ENCODE results near the gene NCOA3.

Gene NCOA3

DNA sequence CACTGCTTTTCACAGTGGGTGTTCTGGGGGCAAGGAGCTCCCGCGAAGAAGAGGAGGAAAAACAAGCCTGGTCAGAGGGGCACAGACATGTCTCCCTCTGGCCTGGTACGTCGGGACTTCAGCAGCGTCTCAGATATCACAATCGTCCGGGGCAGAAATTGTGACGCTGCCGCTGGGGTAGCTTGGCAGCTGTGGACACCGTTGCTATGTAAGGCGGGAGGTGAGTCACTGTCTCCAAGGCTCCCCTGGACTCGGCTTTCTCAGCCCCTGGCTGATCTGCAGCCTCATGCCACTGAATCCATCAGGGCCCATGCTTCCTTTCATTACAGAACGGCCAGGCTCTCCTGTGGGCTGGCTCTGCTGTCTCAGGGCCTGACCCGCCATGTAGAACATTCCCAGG, 184.9 kb downstream of the NCOA3 start:
- no peak for DNase-seq

- DNase-seq, result no peak
Observed at GRCh38 chr20:47687095-47687987, 185.7 kb downstream of the NCOA3 start.

GRCh38 chr20:47688385-47689381, 187.0 kb downstream of the NCOA3 start:
- DNase-seq, result no peak

DNA sequence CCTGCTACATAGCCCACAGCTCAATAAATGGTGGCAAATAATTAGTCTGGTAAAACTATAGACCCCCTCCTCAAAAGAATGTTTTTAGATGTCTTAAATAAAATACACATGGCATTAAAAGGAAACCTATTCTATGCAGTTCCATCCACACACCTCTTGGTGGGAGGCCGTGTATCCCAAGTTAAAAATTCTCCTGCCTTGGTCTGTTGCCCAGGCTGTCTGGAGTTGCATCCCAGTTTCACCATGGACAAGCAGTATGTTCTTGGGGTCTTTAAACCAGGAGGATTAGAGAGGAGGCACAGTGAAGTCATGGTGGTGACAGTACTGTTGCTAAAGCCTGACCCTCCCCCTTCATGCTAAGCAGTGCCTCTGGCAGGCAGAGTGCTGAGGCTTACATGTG, 188.0 kb downstream of the NCOA3 start:
- no peak for DNase-seq

GRCh38 chr20:47691625-47692024, 189.9 kb downstream of the NCOA3 start:
- DNase-seq, result peak in 1 of 2 experiments; percentile 22

- no peak for DNase-seq
Observed at GRCh38 chr20:47694021-47694818, 192.5 kb downstream of the NCOA3 start.

GRCh38 chr20:47696856-47697255, 195.2 kb downstream of the NCOA3 start:
- no peak for DNase-seq

GRCh38 chr20:47698142-47698541, 196.5 kb downstream of the NCOA3 start:
- DNase-seq, result no peak

DNA sequence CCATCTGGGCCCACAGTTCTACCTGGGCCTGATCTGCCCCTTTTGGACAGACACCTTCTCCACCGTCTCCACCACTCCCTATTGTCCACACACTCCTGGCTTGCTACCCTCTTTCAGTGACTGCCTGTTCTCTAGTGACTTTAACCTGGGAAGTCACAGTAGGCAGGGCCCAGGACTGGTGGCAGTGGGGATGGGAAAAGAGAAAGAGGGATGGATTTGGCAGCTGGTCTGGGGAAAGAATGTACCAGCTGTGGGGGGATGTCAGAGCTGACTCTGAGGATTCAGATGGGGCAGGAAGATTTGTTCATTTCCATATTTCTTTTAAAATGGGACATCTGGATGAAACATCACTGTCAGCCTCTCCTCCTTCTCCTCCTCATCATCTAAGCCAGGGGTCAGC, 198.1 kb downstream of the NCOA3 start:
- DNase-seq, result no peak

DNA sequence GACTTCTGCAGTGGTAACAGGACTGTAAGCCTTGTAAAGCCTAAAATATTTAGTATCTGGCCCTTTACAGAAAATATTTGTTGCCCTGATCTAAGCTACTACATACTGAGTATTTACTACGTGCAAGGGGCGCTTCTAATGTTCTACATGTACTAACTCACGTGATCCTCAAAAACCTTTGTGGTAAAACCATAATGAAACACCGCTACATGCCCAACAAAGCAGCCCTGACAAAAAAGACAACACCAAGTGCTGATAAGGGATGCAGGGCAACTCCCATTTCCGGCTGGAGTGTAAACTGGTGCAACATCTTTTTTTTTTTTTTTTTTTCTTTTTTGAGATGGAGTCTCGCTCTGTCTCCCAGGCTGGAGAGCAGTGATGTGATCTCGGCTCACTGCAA, 198.6 kb downstream of the NCOA3 start:
- DNase-seq, result no peak

DNA sequence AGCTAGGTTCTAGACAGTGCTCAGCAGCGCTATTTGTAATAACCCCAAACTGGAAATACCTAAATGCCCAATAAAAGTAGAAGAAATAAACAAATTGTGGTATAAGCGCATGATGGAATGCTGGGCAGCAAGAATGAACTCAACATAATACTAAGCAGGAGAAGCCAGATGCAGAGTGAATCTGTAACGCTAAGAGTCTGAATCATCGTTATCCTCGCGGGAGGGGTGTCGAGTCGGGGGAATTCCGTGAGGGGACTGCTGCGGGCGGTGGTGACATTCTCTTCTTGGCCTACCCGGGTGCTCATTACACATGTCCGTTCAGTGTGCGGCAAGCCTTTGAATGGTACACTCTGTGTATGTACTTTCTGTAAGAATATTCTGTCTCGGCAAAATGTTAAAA, 199.9 kb downstream of the NCOA3 start:
- DNase-seq, result no peak

DNA sequence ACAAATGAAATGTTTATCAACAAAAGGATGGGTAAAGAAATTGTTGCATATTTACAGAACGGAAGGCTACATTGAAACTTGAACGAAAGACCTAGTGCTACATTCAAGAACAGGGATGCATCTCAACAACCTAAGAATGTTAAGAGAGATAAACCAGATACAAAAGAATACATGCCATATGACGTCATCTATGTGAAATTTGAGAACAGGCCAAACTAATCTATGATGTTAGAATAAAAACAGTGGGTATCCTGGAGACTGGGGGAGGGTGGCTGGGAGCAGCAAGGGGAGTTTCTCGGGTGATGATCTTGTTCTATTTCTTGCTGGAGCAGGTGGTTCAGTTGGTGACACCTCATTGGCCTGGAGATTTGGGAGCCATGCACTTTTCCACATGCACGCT, 202.1 kb downstream of the NCOA3 start:
- no peak for DNase-seq

DNA sequence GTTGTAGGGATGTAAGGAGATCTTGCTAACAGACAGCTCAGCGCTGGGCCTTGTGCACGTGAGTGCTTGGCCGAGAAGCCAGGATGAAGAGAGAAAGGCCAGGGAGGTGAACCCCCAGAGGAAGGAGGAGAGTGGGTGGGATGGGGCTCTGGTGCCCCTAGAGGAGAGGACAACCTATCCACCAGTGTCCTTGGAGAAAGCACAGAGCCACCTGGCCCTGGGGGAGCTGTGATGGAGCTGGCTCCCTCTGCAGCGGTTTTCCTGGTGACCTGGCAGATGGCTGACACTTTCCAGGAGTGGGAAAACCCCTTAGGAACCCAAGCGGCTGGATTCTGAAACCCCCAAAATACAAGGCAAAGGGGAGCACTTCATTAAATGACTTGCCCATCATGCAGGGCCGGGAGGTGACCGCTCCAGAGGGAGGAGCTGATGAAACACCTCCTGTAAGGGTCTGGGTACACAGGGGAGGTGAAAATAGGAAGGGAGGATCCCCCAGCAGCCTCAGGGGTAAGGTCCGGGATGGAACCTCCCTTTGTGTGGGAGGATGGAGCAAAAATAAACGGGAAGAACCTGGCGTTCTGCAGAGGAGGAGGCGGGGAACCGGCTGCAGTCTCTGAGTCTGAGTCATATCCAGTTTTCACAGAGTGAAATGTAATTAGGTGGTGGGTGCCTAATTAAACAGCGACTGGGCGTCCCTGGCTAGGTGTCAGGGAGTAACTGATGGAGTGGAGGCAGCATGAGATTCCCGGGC, 203.2 kb downstream of the NCOA3 start:
- DNase-seq, result no peak

- DNase-seq, result no peak
Observed at GRCh38 chr20:47705497-47705856, 203.8 kb downstream of the NCOA3 start.

- DNase-seq, result no peak
Observed at GRCh38 chr20:47706345-47706744, 204.7 kb downstream of the NCOA3 start.

Measured in NCI-H1930 (cell line).